ENCODE measurements around the gene AOPEP.

The AOPEP gene

DNA sequence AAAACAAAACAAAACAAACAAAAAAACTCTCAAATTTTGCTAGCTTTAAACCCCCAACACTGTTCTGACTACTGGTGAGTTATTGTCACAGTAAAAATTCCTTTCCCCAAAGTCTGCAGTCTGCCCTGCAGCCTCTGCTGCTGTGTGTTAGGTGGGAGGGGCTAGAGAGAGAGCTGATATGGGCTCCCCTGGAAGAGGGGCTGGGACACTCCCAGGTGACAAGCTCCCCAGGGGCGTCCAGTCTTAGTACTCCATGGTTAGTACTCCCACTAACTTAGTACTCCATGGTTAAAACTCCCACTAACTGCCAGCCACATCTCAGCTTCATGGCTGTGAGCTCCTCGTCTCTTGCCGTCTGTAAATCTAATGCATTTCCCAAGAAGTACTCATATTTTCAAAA lies 399.2 kb downstream of the AOPEP start:
- H3K36me3 ChIP-seq (ENCODE audit: low read length): no peaks in the 10 kb centered on the region
- no peaks in the 10 kb centered on the region for H3K9me2 ChIP-seq (replicated peaks; ENCODE audit: insufficient read depth, low read length)
- H3K27ac ChIP-seq (ENCODE audit: low read depth, low read length): no peak overlapping the region
- H3K27me3 ChIP-seq (ENCODE audit: low read length): no peaks in the 10 kb centered on the region
- no peak overlapping the region for H3K9ac ChIP-seq (ENCODE audit: low read length)
- H3K79me2 ChIP-seq (ENCODE audit: insufficient read depth, low read length): no peaks in the 10 kb centered on the region
- TF ChIP-seq, protein P1, sequence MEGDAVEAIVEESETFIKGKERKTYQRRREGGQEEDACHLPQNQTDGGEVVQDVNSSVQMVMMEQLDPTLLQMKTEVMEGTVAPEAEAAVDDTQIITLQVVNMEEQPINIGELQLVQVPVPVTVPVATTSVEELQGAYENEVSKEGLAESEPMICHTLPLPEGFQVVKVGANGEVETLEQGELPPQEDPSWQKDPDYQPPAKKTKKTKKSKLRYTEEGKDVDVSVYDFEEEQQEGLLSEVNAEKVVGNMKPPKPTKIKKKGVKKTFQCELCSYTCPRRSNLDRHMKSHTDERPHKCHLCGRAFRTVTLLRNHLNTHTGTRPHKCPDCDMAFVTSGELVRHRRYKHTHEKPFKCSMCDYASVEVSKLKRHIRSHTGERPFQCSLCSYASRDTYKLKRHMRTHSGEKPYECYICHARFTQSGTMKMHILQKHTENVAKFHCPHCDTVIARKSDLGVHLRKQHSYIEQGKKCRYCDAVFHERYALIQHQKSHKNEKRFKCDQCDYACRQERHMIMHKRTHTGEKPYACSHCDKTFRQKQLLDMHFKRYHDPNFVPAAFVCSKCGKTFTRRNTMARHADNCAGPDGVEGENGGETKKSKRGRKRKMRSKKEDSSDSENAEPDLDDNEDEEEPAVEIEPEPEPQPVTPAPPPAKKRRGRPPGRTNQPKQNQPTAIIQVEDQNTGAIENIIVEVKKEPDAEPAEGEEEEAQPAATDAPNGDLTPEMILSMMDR (IDR thresholded peaks at IDR 0.05; ENCODE audit: insufficient read depth, low read length, poor library complexity, severe bottlenecking): no peak
- no peak for TF ChIP-seq EZH2phosphoT487 (conservative IDR thresholded peaks at IDR 0.05; ENCODE audit: low read length)
- no peaks in the 10 kb centered on the region for H4K20me1 ChIP-seq (ENCODE audit: low read depth, low read length)
- no peak overlapping the region for H2AFZ ChIP-seq (ENCODE audit: low read depth, low read length, severe bottlenecking)
- H3K4me3 ChIP-seq (ENCODE audit: insufficient read depth, low read length, poor library complexity, severe bottlenecking): no peak overlapping the region
- no peaks in the 10 kb centered on the region for H3K9me3 ChIP-seq (ENCODE audit: insufficient read depth, low read length)
- no peak overlapping the region for H3K4me2 ChIP-seq (ENCODE audit: low read depth, low read length, poor library complexity, severe bottlenecking)
- H3F3A ChIP-seq (ENCODE audit: insufficient read depth): no peaks in the 10 kb centered on the region

DNA sequence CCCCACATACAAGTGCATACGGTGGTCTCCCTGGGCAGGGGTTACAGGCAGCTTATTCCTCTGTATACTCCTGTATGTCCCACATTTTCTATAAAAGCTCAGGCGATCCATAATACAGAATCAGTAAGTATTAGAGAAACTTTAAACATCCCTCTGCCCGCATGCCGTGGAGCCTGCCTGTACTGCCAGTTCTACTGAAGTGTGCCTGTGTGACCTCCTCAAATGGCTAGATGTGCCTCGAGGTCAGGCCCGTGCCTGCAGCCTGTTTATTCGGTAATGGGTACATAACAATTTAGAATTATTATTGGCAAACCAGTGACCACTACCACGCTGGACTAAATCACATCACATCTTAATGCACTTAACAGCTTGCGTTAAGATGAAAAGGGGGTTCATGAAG lies 400.2 kb downstream of the AOPEP start:
- no peaks in the 10 kb centered on the region for H3K9me3 ChIP-seq (ENCODE audit: insufficient read depth, low read length)
- no peak overlapping the region for H2AFZ ChIP-seq (ENCODE audit: low read depth, low read length, severe bottlenecking)
- H3K4me3 ChIP-seq (ENCODE audit: insufficient read depth, low read length, poor library complexity, severe bottlenecking): no peak overlapping the region
- TF ChIP-seq, protein P1 (IDR thresholded peaks at IDR 0.05; ENCODE audit: insufficient read depth, low read length, poor library complexity, severe bottlenecking): no peak
- no peak for TF ChIP-seq EZH2phosphoT487 (conservative IDR thresholded peaks at IDR 0.05; ENCODE audit: low read length)
- no peak overlapping the region for H3K9ac ChIP-seq (ENCODE audit: low read length)
- H3K27ac ChIP-seq (ENCODE audit: low read depth, low read length): no peak overlapping the region
- no peaks in the 10 kb centered on the region for H3K79me2 ChIP-seq (ENCODE audit: insufficient read depth, low read length)
- H3K4me2 ChIP-seq (ENCODE audit: low read depth, low read length, poor library complexity, severe bottlenecking): no peak overlapping the region
- H3K27me3 ChIP-seq (ENCODE audit: low read length): no peaks in the 10 kb centered on the region
- no peaks in the 10 kb centered on the region for H3K36me3 ChIP-seq (ENCODE audit: low read length)
- H4K20me1 ChIP-seq (ENCODE audit: low read depth, low read length): no peaks in the 10 kb centered on the region
- H3F3A ChIP-seq (ENCODE audit: insufficient read depth): no peaks in the 10 kb centered on the region
- H3K9me2 ChIP-seq (replicated peaks; ENCODE audit: insufficient read depth, low read length): no peaks in the 10 kb centered on the region

DNA sequence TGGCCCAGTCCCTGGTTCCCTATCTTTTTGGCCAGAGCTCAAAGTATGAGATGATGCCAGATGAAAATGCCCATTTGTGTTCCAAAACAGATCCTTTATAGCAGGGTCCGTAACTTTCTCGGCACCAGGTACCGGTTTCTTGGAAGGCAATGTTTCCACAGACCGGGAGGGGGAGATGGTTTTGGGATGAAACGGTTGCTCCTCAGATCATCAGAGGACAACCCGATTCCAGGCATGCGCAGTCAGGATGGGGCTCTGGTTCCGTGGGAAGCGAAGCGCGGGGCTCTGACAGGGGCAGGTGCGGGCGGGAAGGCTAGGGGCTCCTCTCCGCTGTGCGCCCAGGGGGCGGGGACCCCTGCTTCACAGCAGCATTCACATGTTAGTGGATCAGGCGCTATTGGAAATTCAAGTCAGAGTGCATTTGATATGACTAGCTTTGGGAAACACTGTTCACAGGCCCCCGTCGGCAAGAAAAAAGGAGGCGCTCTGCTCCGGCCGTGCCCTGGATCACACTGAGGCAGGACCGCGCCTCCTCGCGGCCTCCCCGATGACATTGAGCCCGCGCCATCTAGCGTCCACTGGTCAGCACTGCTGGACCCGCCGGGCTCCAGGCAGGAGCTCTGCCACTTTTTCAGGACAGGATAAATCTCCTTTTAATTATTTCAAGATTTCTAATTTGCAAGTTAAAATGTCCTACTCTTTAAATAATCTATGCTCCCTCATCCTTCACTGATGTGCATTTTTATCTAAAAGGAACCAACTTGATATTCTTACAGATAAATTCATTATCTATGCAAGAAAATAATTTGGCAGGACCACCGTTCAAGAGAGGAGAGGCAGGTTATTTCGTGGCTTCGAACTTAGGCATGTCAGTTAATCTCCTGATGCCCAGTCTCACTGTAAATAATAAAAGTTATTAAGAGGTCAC lies 401.0 kb downstream of the AOPEP start:
- Histone ChIP-seq H3K36me3 (ENCODE audit: low read length) (no peaks in the 10 kb centered on the region), H3K27me3 (ENCODE audit: low read length) (no peaks in the 10 kb centered on the region), H3K4me3 (ENCODE audit: insufficient read depth, low read length, poor library complexity, severe bottlenecking) (no peak overlapping the region), H3K9me2 (replicated peaks; ENCODE audit: insufficient read depth, low read length) (no peaks in the 10 kb centered on the region), H3F3A (ENCODE audit: insufficient read depth) (no peaks in the 10 kb centered on the region), H3K4me2 (ENCODE audit: low read depth, low read length, poor library complexity, severe bottlenecking) (no peak overlapping the region), H3K9me3 (ENCODE audit: insufficient read depth, low read length) (no peaks in the 10 kb centered on the region), H2AFZ (ENCODE audit: low read depth, low read length, severe bottlenecking) (no peak overlapping the region), H3K9ac (ENCODE audit: low read length) (no peak overlapping the region), H3K27ac (ENCODE audit: low read depth, low read length) (no peak overlapping the region), H4K20me1 (ENCODE audit: low read depth, low read length) (no peaks in the 10 kb centered on the region), H3K79me2 (ENCODE audit: insufficient read depth, low read length) (no peaks in the 10 kb centered on the region)
- no peak for TF ChIP-seq EZH2phosphoT487 (conservative IDR thresholded peaks at IDR 0.05; ENCODE audit: low read length)
- TF ChIP-seq, protein P1 (IDR thresholded peaks at IDR 0.05; ENCODE audit: insufficient read depth, low read length, poor library complexity, severe bottlenecking): peak; percentile 73

Data from SU-DHL-6 (cell line).